GM18867 (cell line): ENCODE results near the gene KLHL14.
A peak's percentile ranks its signal among the peaks of the same experiment; 100 is the strongest.
"Not testable (repeated sequence)": the region's sequence is repeated elsewhere in the genome, so short reads cannot be mapped to it uniquely, and the experiment has no call there.

Experiments
- ATAC-seq: cut with Tn5 transposase; IDR thresholded peaks from one replicate; pipeline ENCODE4 v1.9.1; 2021; ENCODE audit warnings: mild to moderate bottlenecking, moderate library complexity; ENCODE audit not compliant: unreplicated experiment

The KLHL14 gene

GRCh38 chr18:32772581-32773381 lies at the start of gene KLHL14:
Gene KLHL14, minus strand, starts transcription at chr18:32773023. Its CDS starts 2,432 bp downstream, at chr18:32770591.
- ATAC-seq = no peak

GRCh38 chr18:32822197-32822596 lies 49.4 kb upstream of the KLHL14 start:
- ATAC-seq = no peak

GRCh38 chr18:32815881-32816280 lies 43.1 kb upstream of the KLHL14 start:
- no peak for ATAC-seq

- no peak for ATAC-seq
Observed at GRCh38 chr18:32812342-32812741, 39.5 kb upstream of the KLHL14 start.

GRCh38 chr18:32810314-32810713 lies 37.5 kb upstream of the KLHL14 start:
- ATAC-seq = no peak

GRCh38 chr18:32805354-32805753 lies 32.5 kb upstream of the KLHL14 start:
- no peak for ATAC-seq

- ATAC-seq = no peak
Observed at GRCh38 chr18:32804134-32804888, 31.5 kb upstream of the KLHL14 start.

GRCh38 chr18:32803568-32803967 lies 30.7 kb upstream of the KLHL14 start:
- peak; percentile 77 for ATAC-seq

- peak; percentile 42 for ATAC-seq
Observed at GRCh38 chr18:32802591-32803451, 30.0 kb upstream of the KLHL14 start.

GRCh38 chr18:32801228-32801627 lies 28.4 kb upstream of the KLHL14 start:
- no peak for ATAC-seq

GRCh38 chr18:32798209-32798960 lies 25.6 kb upstream of the KLHL14 start:
- no peak for ATAC-seq

GRCh38 chr18:32794667-32795066 lies 21.8 kb upstream of the KLHL14 start:
- ATAC-seq = not testable (repeated sequence)

- no peak for ATAC-seq
Observed at GRCh38 chr18:32779010-32779409, 6.2 kb upstream of the KLHL14 start.

- no peak for ATAC-seq
Observed at GRCh38 chr18:32777049-32777448, 4.2 kb upstream of the KLHL14 start.

GRCh38 chr18:32776561-32776960 lies 3.7 kb upstream of the KLHL14 start:
- ATAC-seq = no peak

GRCh38 chr18:32775628-32776027 lies 2.8 kb upstream of the KLHL14 start:
- ATAC-seq = no peak

GRCh38 chr18:32773382-32773712 lies 524 bp upstream of the KLHL14 start:
- no peak for ATAC-seq

- no peak for ATAC-seq
Observed at GRCh38 chr18:32771871-32772580, 797 bp downstream of the KLHL14 start.

GRCh38 chr18:32771169-32771751 lies 1.6 kb downstream of the KLHL14 start:
- ATAC-seq = no peak
